ENCODE data around the gene COX11.

Gene COX11

GRCh38 chr17:54971901-54972300 is 3.4 kb upstream of the COX11 start:
- DNase-seq = no peak
- Mint-ChIP-seq H3K9me3 (peaks cover 31% of the 10 kb centered on the region), H3K27ac (no peak overlapping the region), H3K36me3 (ENCODE audit: low read depth) (peaks cover 43% of the 10 kb centered on the region), H3K4me1 (peaks cover 10% of the 10 kb centered on the region), H3K4me3 (no peak overlapping the region), H3K27me3 (ENCODE audit: low read depth, poor library complexity) (no peaks in the 10 kb centered on the region)
- TF ChIP-seq CTCF (IDR thresholded peaks at IDR 0.05) = no peak

DNA sequence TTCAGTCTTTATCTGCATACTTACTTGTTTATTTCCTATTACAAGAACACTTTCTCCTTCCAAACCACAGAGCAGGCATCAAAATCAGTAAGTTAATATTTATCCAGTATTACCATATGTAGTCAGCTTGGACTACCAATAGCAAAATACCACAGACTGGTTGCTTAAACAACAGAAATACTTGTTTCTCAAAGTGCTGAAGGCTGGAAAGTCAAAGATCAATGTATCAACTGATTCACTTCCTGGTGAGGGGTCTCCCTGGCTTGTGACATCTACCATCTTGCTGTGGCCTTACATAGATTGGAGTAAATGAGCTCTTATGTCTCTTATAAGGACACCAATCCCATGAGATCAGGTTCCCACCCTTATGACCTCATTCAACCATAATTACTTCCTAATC is 2.7 kb upstream of the COX11 start:
- Mint-ChIP-seq H3K27me3 (ENCODE audit: low read depth, poor library complexity) (no peaks in the 10 kb centered on the region), H3K4me1 (peaks cover 17% of the 10 kb centered on the region), H3K27ac (no peak overlapping the region), H3K4me3 (no peak overlapping the region), H3K36me3 (ENCODE audit: low read depth) (peaks cover 42% of the 10 kb centered on the region), H3K9me3 (peaks cover 23% of the 10 kb centered on the region)
- no peak for TF ChIP-seq CTCF (IDR thresholded peaks at IDR 0.05)
- no peak for DNase-seq

DNA sequence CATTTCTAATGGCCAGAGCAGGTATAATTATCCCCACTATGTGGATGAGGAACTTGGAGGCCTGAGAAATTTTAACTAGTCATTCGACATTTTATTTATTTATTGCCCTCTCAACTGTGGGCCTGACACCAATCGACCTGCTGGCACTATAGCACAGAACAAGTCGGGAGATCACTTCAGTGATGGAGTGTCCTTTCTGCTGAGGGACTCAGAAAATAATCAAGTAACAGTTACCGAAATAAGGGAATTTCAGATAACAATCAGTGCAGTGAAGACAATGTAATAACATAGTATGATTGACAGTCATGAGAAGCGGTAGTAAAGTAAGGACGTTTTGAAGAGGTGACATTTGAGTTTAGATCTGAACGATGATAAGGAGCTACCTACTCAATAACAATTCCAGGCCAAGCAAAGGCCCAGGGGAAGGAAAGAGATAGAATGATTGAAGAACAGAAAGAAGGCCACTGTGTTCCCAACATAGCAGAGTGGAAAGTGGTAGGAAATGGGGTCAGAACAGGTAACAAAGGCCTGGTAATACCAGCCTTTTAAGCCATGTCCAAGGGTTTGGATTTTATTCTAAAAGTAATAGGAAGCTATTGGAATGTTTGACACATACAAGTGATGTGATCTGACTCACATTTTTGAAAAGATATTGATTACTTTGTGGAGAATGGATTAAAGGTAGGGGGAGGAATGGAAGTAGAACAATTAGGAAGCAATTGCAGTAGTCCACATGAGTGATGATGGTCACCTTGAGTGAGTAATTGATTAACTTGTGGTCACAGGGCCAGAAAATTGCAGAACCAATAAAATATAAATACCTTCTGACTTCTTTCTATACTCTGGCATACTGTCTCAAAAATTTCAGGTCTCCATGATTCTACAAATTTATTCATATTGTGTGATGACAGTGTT is 1.5 kb upstream of the COX11 start:
- Mint-ChIP-seq H3K4me3 (no peak overlapping the region), H3K27me3 (ENCODE audit: low read depth, poor library complexity) (no peaks in the 10 kb centered on the region), H3K9me3 (peaks cover 12% of the 10 kb centered on the region), H3K4me1 (peaks cover 22% of the 10 kb centered on the region), H3K27ac (no peak overlapping the region), H3K36me3 (ENCODE audit: low read depth) (peaks cover 42% of the 10 kb centered on the region)
- no peak for TF ChIP-seq CTCF (IDR thresholded peaks at IDR 0.05)
- no peak for DNase-seq

GRCh38 chr17:54968988-54969332 is 506 bp upstream of the COX11 start:
- Mint-ChIP-seq H3K27me3 (ENCODE audit: low read depth, poor library complexity) (no peaks in the 10 kb centered on the region), H3K9me3 (peaks cover 4% of the 10 kb centered on the region), H3K4me3 (no peak overlapping the region), H3K4me1 (peaks cover 22% of the 10 kb centered on the region), H3K36me3 (ENCODE audit: low read depth) (peaks cover 33% of the 10 kb centered on the region), H3K27ac (no peak overlapping the region)
- no peak for DNase-seq
- TF ChIP-seq CTCF (IDR thresholded peaks at IDR 0.05) = no peak

DNA sequence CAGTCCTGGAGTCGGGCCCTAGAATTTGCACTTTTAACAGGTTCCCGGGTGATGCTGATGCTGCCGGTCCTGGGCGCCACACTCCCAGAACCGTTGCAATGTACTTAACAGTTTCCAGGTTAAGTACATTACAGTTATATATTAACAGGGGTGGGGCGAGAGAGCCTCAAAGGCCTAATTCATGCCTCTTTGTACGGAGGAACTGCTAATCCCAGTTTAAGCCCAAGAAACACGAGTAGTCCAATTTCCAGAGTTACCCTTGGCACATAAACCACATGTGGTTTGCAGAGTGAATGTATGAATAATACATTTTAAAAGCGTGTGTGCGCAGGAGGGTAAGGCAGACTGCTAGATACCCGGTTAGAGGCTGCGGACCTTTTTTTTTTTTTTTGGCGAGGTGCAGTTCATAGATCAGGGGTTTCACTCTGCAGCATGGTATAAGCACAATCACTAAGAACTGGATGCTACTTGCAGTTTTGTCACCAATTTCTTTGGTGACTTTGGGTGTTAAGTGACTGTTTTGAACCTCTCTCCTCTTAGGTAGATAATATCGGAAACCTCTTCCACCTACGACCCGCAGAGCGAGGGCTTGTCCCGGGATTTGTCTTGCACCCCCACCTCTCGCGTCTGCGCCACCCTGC is 713 bp downstream of the COX11 start:
- H3K27ac Mint-ChIP-seq = no peak overlapping the region
- no peak for DNase-seq
- no peak for TF ChIP-seq CTCF (IDR thresholded peaks at IDR 0.05)
- H3K27me3 Mint-ChIP-seq (ENCODE audit: low read depth, poor library complexity) = no peaks in the 10 kb centered on the region
- H3K36me3 Mint-ChIP-seq (ENCODE audit: low read depth) = peaks cover 26% of the 10 kb centered on the region
- peaks cover 22% of the 10 kb centered on the region for H3K4me1 Mint-ChIP-seq
- H3K4me3 Mint-ChIP-seq = no peak overlapping the region
- H3K9me3 Mint-ChIP-seq = no peaks in the 10 kb centered on the region
